Measurements from ENCODE around the gene MYOM1. TPM values are rescaled to one million over a fixed set of nuclear protein-coding genes. Genes with fewer than 3 reads are reported as not detected.

MYOM1 gene
- total RNA-seq, 4 donors from 2014 or later: 3.1 to 15.8 (median 9.0) TPM

GRCh38 chr18:3095921-3096320 lies 123.8 kb downstream of the MYOM1 start:
- intact Hi-C loops (cut with DNase I; ENCODE audit: low total_unique reads): no loop called here
- H3K27me3 ChIP-seq: no peaks in the 10 kb centered on the region
- H3K36me3 ChIP-seq: no peaks in the 10 kb centered on the region
- TF ChIP-seq CTCF (IDR thresholded peaks at IDR 0.05) (no peak), POLR2A (IDR thresholded peaks at IDR 0.05) (no peak)
- H3K9me3 ChIP-seq: no peaks in the 10 kb centered on the region
- no peak for DNase-seq
- H3K4me3 ChIP-seq: no peak overlapping the region
- H3K27ac ChIP-seq: no peak overlapping the region
- no peaks in the 10 kb centered on the region for H3K4me1 ChIP-seq

- no peaks in the 10 kb centered on the region for H3K9me3 ChIP-seq
- no peaks in the 10 kb centered on the region for H3K27me3 ChIP-seq
- TF ChIP-seq CTCF (IDR thresholded peaks at IDR 0.05) (no peak), POLR2A (IDR thresholded peaks at IDR 0.05) (no peak)
- H3K4me1 ChIP-seq: no peaks in the 10 kb centered on the region
- intact Hi-C loops (cut with DNase I; ENCODE audit: low total_unique reads): no loop called here
- H3K27ac ChIP-seq: no peak overlapping the region
- H3K4me3 ChIP-seq: no peak overlapping the region
- no peak for DNase-seq
- H3K36me3 ChIP-seq: no peaks in the 10 kb centered on the region
Measured at GRCh38 chr18:3094338-3094684, 125.5 kb downstream of the MYOM1 start.

GRCh38 chr18:3093624-3094337 lies 126.0 kb downstream of the MYOM1 start:
- Histone ChIP-seq H3K9me3 (no peaks in the 10 kb centered on the region), H3K4me3 (no peak overlapping the region), H3K27ac (no peak overlapping the region), H3K4me1 (no peaks in the 10 kb centered on the region), H3K36me3 (no peaks in the 10 kb centered on the region), H3K27me3 (no peaks in the 10 kb centered on the region)
- TF ChIP-seq CTCF (IDR thresholded peaks at IDR 0.05): no peak
- TF ChIP-seq POLR2A (IDR thresholded peaks at IDR 0.05): no peak
- no peak for DNase-seq
- intact Hi-C loops (cut with DNase I; ENCODE audit: low total_unique reads): no loop called here

- Histone ChIP-seq H3K27me3 (no peaks in the 10 kb centered on the region), H3K4me3 (no peak overlapping the region), H3K27ac (no peak overlapping the region), H3K36me3 (no peaks in the 10 kb centered on the region), H3K4me1 (no peaks in the 10 kb centered on the region), H3K9me3 (no peaks in the 10 kb centered on the region)
- DNase-seq: no peak
- intact Hi-C loops (cut with DNase I; ENCODE audit: low total_unique reads): no loop called here
- TF ChIP-seq CTCF (IDR thresholded peaks at IDR 0.05) (no peak), POLR2A (IDR thresholded peaks at IDR 0.05) (no peak)
Measured at GRCh38 chr18:3092727-3093126, 127.0 kb downstream of the MYOM1 start.

- H3K36me3 ChIP-seq: no peaks in the 10 kb centered on the region
- intact Hi-C loops (cut with DNase I; ENCODE audit: low total_unique reads): no loop called here
Measured at GRCh38 chr18:3089579-3089978, 130.2 kb downstream of the MYOM1 start.

More at GRCh38 chr18:3089579-3089978, 130.2 kb downstream of the MYOM1 start:
- no peak for DNase-seq
- TF ChIP-seq CTCF (IDR thresholded peaks at IDR 0.05): no peak
- Histone ChIP-seq H3K27me3 (no peaks in the 10 kb centered on the region), H3K9me3 (no peaks in the 10 kb centered on the region), H3K4me1 (no peaks in the 10 kb centered on the region), H3K4me3 (no peak overlapping the region), H3K27ac (no peak overlapping the region)

Measured in uterus (tissue), 4 donors.